GM12891 (cell line): ENCODE results near the gene ING5.

Source experiments
- DNase-seq: peaks from one replicate; pipeline ENCODE4 v3.0.0; 2011; ENCODE audit warnings: low spot score; ENCODE audit not compliant: insufficient read length
- FAIRE-seq: peaks from 2 replicates; lab custom pipeline; 2011; peaks lifted over from hg19 to GRCh38; lab: Jason Lieb, UNC
- PAX5 ChIP-seq: IDR thresholded peaks from 2 replicates; pipeline ENCODE4 v1.6.1; 2011; ENCODE audit warnings: low read length, moderate library complexity, mild to moderate bottlenecking; ENCODE audit not compliant: insufficient read depth, severe bottlenecking
- POLR2A ChIP-seq: IDR thresholded peaks from 2 replicates; pipeline ENCODE4 v1.6.1; 2011; ENCODE audit warnings: low read depth, low read length, control low read depth
- POLR2AphosphoS5 ChIP-seq: IDR thresholded peaks from 2 replicates; pipeline ENCODE4 v1.6.1; 2011; ENCODE audit warnings: low read depth, low read length, control low read depth
- POU2F2 ChIP-seq: IDR thresholded peaks from 2 replicates; pipeline ENCODE4 v1.6.1; 2011; ENCODE audit warnings: low read depth, mild to moderate bottlenecking, control low read depth, low read length, moderate library complexity
- SPI1 ChIP-seq: IDR thresholded peaks from 2 replicates; pipeline ENCODE4 v1.6.1; 2011; ENCODE audit warnings: low read depth, low read length, control low read depth
- TAF1 ChIP-seq: IDR thresholded peaks from 2 replicates; pipeline ENCODE4 v1.6.1; 2011; ENCODE audit warnings: low read depth, low read length, control low read depth

Gene ING5

DNA sequence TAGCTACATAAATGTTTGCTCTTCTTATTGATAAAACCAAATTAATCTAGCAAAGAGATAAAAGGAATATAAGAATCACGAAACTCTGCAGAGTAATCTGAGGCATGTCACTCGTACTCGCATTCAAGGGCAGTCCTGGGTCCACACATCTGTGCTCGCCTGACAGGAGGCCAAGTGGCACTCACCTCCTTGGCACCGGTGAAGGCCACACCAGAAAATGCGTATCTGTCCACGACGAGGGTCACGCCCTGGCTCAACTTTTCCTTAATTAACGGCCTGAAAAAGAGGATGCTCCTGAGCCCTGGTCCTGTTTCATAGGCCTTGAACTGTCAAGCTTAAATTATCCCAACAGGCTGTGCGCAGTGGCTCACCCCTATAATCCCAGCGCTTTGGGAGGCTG, 21.8 kb upstream of the ING5 start:
- FAIRE-seq (no peak), DNase-seq (no peak)
- TF ChIP-seq POU2F2, result no peak
- TF ChIP-seq SPI1, result no peak
- TF ChIP-seq TAF1, result no peak
- no peak for TF ChIP-seq POLR2AphosphoS5
- TF ChIP-seq PAX5, result no peak

DNA sequence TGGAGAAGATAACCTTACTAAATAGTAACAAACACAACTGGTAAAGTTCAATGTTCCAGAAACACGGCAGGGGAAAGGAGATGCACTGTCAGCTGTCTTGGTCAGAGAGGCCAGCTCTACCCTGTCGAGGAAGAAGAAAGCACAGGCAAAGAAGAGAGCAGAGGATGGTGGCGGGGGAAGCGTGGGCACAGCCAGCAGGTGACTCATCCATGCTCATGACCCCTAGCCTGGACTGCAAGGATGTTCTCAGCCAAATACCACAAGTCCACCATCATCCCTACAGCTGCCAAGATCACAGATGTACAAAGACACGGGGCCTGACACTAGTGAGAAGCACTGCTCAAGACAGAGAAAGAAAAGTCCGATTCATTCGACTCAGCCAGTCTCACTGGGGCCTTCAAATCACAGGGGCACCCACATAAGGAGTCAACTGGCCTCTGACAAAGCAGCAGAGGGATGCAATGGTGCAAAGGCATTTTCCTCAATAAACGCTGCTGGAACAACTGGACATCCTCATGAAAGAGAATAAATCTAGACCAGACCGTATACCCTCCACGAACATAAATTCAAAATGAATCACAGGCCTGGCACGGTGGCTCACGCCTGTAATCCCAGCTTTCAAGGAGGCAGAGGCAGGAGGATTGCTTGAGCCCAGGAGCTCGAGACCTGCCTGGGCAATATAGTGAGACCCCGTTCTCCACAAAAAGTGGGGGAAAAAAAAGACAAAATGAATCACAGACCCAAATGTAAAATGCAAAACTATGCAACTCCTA, 20.8 kb upstream of the ING5 start:
- DNase-seq, result no peak
- FAIRE-seq, result no peak
- TF ChIP-seq PAX5 (no peak), POLR2AphosphoS5 (no peak), TAF1 (no peak), POU2F2 (no peak), POLR2A (no peak)

DNA sequence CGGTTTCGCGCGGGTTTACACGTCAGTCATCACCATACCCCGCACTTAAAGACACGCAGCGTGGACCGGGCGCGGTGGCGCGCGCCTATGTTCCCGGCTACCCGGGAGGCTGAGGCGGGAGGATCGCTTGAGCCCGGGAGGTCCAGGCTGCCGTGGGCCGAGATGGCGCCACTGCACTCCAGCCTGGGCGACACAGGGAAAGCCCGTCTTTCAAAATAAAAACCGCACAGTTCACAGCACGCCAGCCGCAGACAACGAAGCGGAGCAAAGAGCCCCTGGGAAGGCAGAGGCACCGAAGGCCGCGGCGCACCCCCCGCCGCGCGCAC, 15.6 kb upstream of the ING5 start:
- TF ChIP-seq POLR2AphosphoS5 (no peak), POU2F2 (no peak), TAF1 (no peak)
- DNase-seq (no peak), FAIRE-seq (no peak)

DNA sequence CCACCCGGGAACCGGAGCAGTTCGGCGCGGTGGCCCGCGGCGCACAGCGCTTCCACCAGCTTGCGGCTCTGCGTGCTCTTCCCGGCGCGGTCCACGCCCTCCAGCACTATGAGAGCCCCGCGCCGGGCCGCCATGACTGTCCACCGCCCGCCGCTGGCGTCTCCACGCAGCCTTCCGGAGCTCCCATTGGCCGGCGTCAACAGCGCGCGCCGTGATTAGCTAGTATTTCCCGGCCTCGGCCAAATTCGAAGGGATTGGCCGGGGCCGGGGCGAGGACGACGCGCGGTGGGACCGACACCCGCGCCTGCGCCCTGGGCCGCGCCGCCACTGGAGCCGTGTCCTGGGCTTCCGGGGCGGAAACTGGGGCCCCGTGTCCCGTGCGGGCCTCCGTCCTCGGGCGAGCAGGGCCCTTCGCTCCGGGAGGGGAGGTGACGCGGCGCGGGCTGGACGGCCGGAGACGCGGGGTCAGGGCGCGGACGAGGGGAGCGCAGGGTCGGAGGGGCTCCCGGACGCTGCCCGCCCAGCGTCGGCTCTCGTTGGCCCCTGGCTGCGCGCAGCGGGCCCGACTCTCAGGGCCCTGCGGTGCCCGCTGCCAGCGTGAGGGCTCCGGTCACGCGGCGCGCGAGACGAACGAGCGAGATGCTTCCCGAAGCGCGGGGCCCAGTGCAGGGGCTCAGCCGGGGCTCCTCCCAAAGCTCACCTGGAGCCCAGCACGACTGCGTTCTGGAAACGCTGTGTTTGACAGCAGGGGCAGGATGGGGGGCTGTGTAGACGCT, 15.0 kb upstream of the ING5 start, which contains the start of gene DTYMK:
Gene DTYMK (minus strand): TSS at position 166 of the 776 bp plus-strand sequence. CDS start 32 bp downstream, at position 134.
- TF ChIP-seq TAF1, result peak; percentile 41; the same call in 1 of the 2 replicates
- TF ChIP-seq POLR2A, result peak; percentile 85
- no peak for TF ChIP-seq SPI1
- TF ChIP-seq POLR2AphosphoS5, result peak; percentile 80
- peak; percentile 9; the same call in 1 of the 2 replicates for TF ChIP-seq POU2F2
- TF ChIP-seq PAX5, result peak; percentile 7
- FAIRE-seq (peak; percentile 87), DNase-seq (peak; percentile 99)

DNA sequence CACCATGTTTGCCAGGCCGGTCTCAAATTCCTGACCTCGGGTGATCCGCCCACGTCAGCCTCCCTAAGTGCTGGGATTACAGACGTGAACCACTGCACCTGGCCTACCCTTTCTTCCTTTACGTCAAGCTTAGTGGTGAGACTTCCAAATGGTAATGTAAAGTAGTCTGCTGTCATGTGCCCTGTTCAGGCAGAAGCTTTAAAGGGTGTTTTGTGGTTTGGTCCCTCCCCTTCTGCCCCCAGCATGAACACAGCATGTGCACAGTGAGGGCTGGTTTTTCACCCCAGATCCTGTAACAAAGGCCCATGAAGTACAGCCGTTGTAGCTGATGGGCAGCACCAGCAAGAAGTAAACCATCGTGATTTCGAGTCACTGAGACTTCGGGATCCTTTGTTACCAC, 12.5 kb upstream of the ING5 start:
- DNase-seq (no peak), FAIRE-seq (no peak)
- no peak for TF ChIP-seq POU2F2
- no peak for TF ChIP-seq POLR2AphosphoS5

DNA sequence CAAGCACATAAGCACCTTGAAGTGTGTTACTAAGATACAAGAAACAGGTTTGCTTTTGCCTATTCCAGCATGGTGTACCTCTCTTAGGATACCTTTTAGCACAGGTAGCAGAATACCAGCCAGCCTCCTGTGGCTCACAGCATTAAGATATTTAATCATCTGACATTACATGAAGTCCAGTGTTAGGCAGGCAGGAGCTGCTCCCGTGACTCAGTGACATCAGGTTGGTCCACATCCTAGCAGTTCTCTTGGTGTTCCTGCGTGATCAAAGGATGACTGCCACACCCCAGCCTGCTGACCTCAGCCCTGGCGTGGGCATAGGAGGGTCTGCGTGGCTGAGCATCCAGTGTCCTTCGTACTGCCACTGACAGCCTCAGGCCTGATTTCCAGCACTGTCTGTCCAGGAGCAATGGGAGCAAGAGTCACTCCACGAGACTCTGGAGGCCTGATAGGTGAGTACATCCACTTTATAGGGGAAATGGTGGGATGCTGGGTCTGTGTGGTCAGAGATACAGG, 11.6 kb upstream of the ING5 start:
- DNase-seq, result no peak
- no peak for FAIRE-seq
- TF ChIP-seq SPI1 (no peak), POLR2A (no peak), TAF1 (no peak), POLR2AphosphoS5 (no peak), PAX5 (no peak), POU2F2 (no peak)

DNA sequence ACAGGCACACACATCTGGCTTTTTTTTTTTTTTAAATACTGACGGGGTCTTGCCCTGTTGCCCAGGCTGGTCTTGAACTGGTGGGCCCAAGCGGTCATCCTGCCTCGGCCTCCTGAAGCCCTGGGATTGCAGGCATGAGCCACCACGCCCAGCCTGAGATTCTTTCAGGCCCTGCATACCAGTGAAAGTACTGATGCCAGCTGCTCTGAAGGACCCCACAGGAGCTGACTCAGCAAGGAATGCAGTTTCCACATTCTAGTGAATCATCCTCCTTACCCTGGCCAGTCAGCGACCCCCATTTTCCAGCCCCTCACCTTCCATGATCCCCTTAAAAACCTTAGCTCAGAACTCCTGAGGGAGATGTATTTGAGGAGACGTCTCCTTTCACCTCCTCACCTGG, 9.4 kb upstream of the ING5 start:
- FAIRE-seq (no peak), DNase-seq (no peak)
- TF ChIP-seq TAF1, result no peak
- no peak for TF ChIP-seq SPI1
- TF ChIP-seq PAX5, result no peak
- no peak for TF ChIP-seq POLR2A
- no peak for TF ChIP-seq POLR2AphosphoS5
- TF ChIP-seq POU2F2, result no peak

DNA sequence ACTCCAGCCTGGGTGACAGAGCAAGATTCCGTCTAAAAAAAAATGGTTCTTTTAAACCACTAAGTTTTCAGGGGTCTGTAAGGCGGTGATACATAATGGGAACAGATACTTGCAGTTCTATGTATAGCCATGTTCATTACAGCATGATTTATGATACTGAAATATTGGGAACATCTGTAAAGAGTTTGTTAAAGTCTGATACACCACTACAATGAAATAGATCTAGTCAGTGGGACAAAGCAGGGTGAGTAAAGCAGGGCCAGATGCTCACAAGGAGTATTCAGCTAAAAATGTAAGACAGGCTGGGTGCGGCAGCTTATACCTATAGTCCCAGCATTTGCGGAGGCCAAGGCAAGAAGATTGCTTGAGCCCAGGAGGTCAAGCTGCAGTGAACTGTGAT, 6.2 kb upstream of the ING5 start:
- FAIRE-seq (no peak), DNase-seq (no peak)
- TF ChIP-seq TAF1 (no peak), POLR2A (no peak), POLR2AphosphoS5 (no peak), SPI1 (no peak), POU2F2 (no peak), PAX5 (no peak)

DNA sequence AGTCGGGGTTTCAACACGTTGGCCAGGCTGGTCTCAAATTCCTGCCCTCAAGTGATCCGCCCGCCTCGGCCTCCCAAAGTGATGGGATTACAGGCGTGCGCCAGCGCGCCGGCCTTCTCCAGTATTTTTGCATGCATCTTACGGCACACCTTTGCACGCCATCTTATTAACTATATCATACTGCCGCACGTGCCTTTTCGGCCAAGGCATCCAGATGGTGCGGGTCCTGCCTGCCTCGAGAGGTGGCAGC, 765 bp upstream of the ING5 start:
- TF ChIP-seq TAF1 (0 out of 2 replicates have a peak, but pooled peaks have one; percentile 8), POLR2AphosphoS5 (no peak)
- FAIRE-seq (no peak), DNase-seq (no peak)
